ENCODE data around the gene ETFDH.

DNA sequence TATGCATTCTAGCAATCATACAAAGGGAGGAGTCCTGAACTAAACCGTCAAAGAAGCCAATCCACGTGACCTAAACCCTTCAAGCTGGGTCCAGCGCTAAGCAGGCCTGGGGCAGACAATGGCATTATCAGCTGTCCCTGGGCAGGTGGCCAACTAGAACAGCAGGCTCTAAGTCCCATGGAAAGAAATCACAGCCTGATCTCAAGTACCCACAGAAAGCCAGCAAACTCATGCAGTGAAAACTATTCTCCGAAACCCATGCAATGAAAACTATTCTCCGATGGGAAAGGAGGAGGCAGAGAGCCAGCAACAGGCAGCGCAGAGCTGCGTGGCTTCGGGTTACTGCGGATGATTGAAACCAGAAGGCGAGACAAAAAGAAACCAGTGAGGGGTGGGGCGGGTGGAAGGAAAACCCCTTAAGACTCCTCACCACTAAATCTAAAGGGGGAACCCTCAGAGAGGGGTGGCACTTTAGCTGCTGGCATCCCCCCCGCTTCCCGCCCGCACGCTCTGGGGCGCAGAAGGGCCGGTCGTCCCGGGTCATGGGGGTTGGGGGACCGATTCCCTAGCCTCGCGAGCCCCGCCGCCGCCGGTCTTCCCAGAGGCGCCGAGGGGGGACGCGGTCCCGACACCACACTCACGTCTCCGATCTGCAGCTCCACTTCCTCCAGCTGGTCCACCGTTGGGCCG is 976 bp upstream of the ETFDH start:
- no peak for TF ChIP-seq EZH2 (IDR thresholded peaks at IDR 0.05; ENCODE audit: low read length)
- TF ChIP-seq, protein P1, sequence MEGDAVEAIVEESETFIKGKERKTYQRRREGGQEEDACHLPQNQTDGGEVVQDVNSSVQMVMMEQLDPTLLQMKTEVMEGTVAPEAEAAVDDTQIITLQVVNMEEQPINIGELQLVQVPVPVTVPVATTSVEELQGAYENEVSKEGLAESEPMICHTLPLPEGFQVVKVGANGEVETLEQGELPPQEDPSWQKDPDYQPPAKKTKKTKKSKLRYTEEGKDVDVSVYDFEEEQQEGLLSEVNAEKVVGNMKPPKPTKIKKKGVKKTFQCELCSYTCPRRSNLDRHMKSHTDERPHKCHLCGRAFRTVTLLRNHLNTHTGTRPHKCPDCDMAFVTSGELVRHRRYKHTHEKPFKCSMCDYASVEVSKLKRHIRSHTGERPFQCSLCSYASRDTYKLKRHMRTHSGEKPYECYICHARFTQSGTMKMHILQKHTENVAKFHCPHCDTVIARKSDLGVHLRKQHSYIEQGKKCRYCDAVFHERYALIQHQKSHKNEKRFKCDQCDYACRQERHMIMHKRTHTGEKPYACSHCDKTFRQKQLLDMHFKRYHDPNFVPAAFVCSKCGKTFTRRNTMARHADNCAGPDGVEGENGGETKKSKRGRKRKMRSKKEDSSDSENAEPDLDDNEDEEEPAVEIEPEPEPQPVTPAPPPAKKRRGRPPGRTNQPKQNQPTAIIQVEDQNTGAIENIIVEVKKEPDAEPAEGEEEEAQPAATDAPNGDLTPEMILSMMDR (optimal IDR thresholded peaks at IDR 0.05 in 1 of 3, IDR thresholded peaks at IDR 0.05 in 1 of 3, conservative IDR thresholded peaks at IDR 0.05 in 1 of 3; ENCODE audit: extremely low read depth in 1 of 3, insufficient read depth in 2 of 3, low read length in 3 of 3): no peak

All from keratinocyte (primary cell).